Left cardiac atrium (tissue), 4 donors: ENCODE measurements around the gene CENPC. TPM values are rescaled to one million over a fixed set of nuclear protein-coding genes. Genes with fewer than 3 reads are reported as not detected.
"Not testable (repeated sequence)": the region's sequence is repeated elsewhere in the genome, so short reads cannot be mapped to it uniquely, and the experiment has no call there.

Experiments used
- ATAC-seq, 2 donors: fragments of 200-7000 bp; cut with Tn5 transposase; one replicate each; pipeline ENCODE4 v1.9.1; 2020; ENCODE audit warnings: mild to moderate bottlenecking in 2 of 2, moderate library complexity in 2 of 2
- DNase-seq: peaks from one replicate; pipeline ENCODE4 v3.0.0-alpha.2; 2020
- intact Hi-C, 2 donors: fragments of 100-400 bp; cut with DNase I; formaldehyde crosslinking; loops; one replicate each; pipeline versions ENCODE4 v1.14.1 to v1.15.1; 2022 to 2023
- total RNA-seq, 2 donors: library from RNA; stranded (reverse); fragmentation: NEBNext Ultra II Directional; extraction: Animal tissue kit (Norgen Biotek cat#: 25700); gene quantifications; one replicate each; pipeline ENCODE4 v1.2.1, GENCODE V29; 2021
- donor health status: DM: no; HTN: yes; CAD: no.
- donor health status: DM: no; HTN: yes; CAD: no; lungs with severe emphysema.
- donor health status: DM: yes; HTN: yes; CAD: no.
- donor health status: Dilated cardiomyopathy.

The CENPC gene
- total RNA-seq, 2 donors from 2014 or later: 10.3 to 10.6 TPM

DNA sequence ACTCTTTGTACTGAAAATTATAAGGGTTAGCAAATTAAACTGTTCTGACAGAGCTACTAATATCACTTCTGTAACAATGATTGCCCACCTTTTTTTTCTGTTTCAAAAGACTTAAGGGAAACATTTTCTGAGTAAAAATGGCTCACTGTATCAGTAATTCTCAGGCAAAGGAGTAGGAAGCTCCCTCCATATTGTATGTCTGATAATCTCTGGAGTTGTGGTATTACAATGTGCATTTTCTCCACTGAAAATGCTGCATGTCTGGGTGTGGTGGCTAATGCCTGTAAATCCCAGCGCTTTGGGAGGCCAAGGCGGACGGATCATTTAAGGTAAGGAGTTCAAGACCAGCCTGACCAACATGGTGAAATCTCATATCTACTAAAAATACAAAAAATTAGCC, 8.8 kb upstream of the CENPC start:
- ATAC-seq: no peak
- no peak for DNase-seq
- intact Hi-C loops: loop anchor here in 1 of 2 donors (10.0 kb wide), 1 partner anchor 621 kb away; no protein-coding TSS in a partner anchor

DNA sequence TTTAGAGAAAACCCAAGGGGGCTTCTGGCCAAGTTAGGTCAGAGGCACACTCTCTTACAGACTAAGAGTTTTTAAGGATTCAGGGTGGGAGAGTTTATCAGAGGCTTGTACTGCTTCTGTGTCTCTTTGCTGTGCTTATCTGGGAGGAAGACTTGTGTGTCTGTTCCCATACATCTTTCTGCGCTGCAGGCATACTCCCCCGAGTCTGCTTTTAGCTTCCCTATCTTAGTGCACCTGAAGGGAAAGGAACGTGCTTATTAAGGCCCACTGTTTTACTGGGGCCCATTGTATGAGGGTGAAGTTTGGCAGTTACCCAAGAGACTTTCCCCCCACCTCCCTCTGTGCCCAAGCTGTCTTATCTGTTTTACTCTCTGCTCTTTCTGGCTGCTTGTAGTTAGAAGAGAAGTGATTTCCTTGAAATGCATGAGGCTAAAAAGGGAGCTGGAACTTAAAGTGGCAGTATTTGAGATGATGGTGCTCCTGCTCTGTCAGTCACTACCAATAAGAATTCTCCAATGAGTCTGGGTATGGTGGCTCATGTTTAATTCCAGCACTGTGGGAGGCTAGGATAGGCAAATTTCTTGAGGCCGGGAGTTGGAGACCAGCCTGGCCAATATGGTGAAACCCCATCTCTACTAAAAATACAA, 7.0 kb upstream of the CENPC start:
- ATAC-seq: not testable (repeated sequence)
- intact Hi-C loops: loop anchor here in 1 of 2 donors (10.0 kb wide), 1 partner anchor 623 kb away; no protein-coding TSS in a partner anchor

GRCh38 chr4:67550857-67551256, 5.6 kb upstream of the CENPC start:
- no peak for DNase-seq
- intact Hi-C loops: loop anchor here in 1 of 2 donors (10.0 kb wide), 1 partner anchor 624 kb away; no protein-coding TSS in a partner anchor
- no peak for ATAC-seq

More for the DNA sequence above, 7.0 kb upstream of the CENPC start:
- DNase-seq: not testable (repeated sequence)

- no peak for ATAC-seq
- no peak for DNase-seq
- intact Hi-C loops: loop anchor here in 1 of 2 donors (10.0 kb wide), 1 partner anchor 624 kb away; no protein-coding TSS in a partner anchor
Measured at GRCh38 chr4:67550451-67550850, 5.1 kb upstream of the CENPC start.

DNA sequence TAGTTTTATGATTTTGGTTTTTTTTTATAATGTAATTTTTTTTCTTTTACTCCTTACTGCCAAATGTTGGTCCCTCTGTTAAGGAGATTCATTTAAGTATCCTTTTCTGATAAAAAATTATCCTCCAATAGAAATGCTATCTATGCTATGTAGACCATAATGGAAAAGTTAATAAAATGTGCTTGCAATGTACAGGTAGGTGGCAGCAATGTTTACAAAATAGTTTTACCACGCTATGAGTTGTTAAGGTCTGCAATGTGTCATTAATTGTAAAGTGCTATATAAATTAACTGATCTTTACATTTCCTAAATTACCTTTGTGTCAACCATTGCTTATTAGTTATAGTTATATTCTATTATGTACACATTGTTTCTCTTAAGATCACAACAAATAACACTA, 3.8 kb upstream of the CENPC start:
- intact Hi-C loops: loop anchor here in 1 of 2 donors (5.0 kb wide), 1 partner anchor 153 kb away; the partner anchor contains the start of gene UBA6
- DNase-seq: no peak
- no peak for ATAC-seq

DNA sequence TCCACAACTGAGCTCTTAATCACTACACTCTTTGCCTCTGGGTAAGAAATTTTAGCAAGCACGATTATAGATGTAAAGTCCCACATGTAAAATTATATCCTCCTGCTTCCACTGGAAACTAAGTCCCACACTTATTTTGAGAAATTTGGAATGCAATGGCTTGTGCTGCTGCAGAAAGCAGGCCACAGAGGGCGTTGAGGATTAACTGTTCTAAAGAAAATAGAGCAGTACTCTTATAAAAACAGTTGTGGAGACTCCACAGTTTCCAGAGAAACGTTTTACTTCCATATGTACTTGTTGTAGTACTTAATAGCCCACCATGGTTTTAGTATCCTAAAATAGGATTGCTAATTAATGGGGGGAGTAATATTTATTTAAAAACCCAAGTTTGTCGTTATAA, 1.7 kb upstream of the CENPC start:
- no peak for ATAC-seq
- DNase-seq: no peak
- intact Hi-C loops: loop anchor here in 1 of 2 donors (5.0 kb wide), 1 partner anchor 155 kb away; the partner anchor contains the start of gene UBA6

DNA sequence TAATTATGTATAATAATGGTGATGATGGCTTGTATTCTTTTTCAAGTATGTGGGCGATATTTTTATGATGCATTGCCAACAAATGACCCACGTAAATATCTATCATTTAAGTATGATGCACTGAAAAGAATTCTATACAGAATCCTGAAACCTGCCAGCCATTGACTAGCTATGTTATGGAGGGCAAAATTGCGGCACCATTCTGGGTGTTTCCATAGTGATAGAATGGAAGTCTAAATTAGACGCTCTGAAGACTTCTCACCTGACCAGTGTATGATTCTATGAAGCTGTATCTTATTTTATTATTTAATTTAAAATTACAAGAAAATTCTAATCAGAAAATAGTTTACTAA, 677 bp upstream of the CENPC start:
- ATAC-seq: no peak
- intact Hi-C loops: loop anchor here in 1 of 2 donors (5.0 kb wide), 1 partner anchor 156 kb away; the partner anchor contains the start of gene UBA6
- no peak for DNase-seq

GRCh38 chr4:67542076-67542475, 3.2 kb downstream of the CENPC start:
- ATAC-seq (no peak), DNase-seq (no peak)
- intact Hi-C loops: no loop called here

- ATAC-seq (no peak), DNase-seq (no peak)
- intact Hi-C loops: no loop called here
Measured at GRCh38 chr4:67539830-67540229, 5.5 kb downstream of the CENPC start.

GRCh38 chr4:67535280-67535840, 9.9 kb downstream of the CENPC start:
- intact Hi-C loops: no loop called here
- ATAC-seq: no peak
- DNase-seq: no peak

DNA sequence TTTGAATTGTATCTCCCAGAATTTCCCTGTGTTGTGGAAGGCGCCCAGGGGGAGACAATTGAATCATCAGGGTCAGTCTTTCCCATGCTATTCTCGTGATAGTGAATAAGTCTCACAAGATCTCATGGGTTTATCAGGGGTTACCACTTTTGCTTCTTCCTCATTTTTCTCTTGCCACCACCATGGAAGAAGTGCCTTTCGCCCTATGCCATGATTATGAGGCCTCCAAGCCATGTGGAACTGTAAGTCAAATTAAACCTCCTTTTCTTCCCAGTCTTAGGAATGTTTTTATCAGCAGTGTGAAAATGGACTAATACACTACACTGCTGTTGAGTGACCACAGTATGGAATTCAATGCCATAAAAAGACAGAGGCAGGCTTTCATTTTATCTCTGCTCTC, 12.2 kb downstream of the CENPC start:
- DNase-seq (no peak), ATAC-seq (no peak)
- intact Hi-C loops: no loop called here

DNA sequence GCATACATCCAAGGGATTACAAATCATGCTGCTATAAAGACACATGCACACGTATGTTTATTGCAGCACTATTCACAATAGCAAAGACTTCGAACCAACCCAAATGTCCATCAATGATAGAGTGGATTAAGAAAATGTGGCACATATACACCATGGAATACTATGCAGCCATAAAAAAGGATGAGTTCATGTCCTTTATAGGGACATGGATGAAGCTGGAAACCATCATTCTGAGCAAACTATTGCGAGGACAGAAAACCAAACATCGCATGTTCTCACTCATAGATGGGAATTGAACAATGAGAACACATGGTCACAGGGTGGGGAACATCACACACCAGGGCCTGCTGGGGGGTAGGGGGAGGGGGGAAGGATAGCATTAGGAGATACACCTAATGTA, 12.9 kb downstream of the CENPC start:
- DNase-seq, ATAC-seq, intact Hi-C loops: not testable (repeated sequence)

DNA sequence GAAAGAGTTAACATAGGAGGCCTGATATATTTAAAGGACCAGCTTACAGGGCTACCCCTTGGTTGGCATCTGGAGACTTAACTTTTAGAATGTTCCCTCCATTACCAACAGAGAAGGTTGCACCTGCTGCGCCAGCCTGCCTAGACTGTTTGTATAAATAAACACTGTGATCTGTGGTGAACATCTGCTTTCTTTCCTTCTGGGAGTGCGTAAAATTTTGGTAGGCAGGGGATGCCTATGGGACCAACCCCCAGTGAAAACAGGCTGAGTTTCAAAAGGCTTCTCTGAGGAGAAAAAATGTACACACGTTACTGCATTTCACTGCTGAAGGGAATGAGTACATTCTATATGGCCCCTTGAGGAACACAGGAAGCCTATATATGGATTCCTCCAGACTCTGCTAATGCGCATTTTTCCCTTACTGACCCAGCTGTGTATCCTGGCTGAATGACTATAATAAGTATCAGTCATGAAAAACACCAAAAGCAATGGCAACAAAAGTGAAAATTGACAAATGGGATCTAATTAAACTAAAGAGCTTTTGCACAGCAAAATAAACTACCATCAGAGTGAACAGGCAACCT, 13.8 kb downstream of the CENPC start:
- ATAC-seq: no peak
- no peak for DNase-seq
- intact Hi-C loops: no loop called here

DNA sequence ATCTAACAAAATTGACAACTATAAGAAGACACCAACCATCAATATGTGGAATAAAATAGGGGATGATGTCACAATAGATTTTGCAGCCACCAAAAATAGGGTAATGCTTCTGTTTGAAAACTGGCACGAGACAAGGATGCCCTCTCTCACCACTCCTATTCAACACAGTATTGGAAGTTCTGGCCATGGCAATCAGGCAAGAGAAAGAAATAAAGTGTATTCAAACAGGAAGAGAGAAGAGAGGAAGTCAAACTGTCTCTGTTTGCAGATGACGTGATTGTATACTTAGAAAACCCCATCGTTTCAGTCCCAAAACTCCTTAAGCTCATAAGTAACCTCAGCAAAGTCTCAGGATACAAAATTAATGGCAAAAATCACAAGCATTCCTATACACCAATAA, 21.2 kb downstream of the CENPC start:
- DNase-seq, ATAC-seq, intact Hi-C loops: not testable (repeated sequence)

GRCh38 chr4:67522851-67523671, 22.2 kb downstream of the CENPC start:
- ATAC-seq (peak in 1 of 2 donors; percentile 34), DNase-seq (no peak)
- intact Hi-C loops: no loop called here

GRCh38 chr4:67522230-67522629, 23.1 kb downstream of the CENPC start:
- ATAC-seq (no peak), DNase-seq (no peak)
- intact Hi-C loops: no loop called here

GRCh38 chr4:67521506-67521905, 23.8 kb downstream of the CENPC start:
- DNase-seq: no peak
- intact Hi-C loops: no loop called here
- no peak for ATAC-seq

GRCh38 chr4:67520141-67520540, 25.2 kb downstream of the CENPC start:
- intact Hi-C loops: no loop called here
- no peak for DNase-seq

DNA sequence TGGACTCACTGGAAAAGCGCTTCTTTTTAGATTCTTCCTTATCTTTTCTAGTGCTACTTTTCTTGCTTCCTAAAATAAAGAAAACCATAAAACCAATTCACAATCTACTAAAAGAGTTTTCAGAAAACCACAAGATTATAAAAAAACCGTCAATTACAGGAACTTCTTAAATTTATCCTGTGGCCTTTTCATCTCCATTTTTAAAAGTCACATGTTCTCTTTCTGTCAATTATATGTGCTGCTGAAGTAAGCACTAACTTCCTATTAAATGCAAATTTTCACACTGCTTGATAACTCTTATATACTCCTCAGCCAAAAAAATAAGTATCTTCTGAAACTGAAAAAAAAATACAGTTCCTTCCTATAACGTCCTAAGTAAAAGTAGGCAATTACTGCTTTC, 32.8 kb downstream of the CENPC start:
- DNase-seq: no peak
- no peak for ATAC-seq
- intact Hi-C loops: no loop called here

More at GRCh38 chr4:67520141-67520540, 25.2 kb downstream of the CENPC start:
- ATAC-seq: no peak
